Sigmoid colon (tissue), 4 donors: ENCODE data around the gene FGR.

ENCODE experiments used
- POLR2AphosphoS5 ChIP-seq, 4 donors: sonication (generic); formaldehyde crosslinking; IDR thresholded peaks; one replicate each; pipeline ENCODE4 v1.6.1; 2017; ENCODE audit warnings: antibody characterized with exemption in 4 of 4
- TF ChIP-seq, protein P1 (sequence below), 4 experiments: fragments of 450-650 bp in 3 of 4; fragments of 200-600 bp in 1 of 4; IDR thresholded peaks; one replicate each; pipeline ENCODE4 v1.5.1; 2016 to 2019; ENCODE audit warnings: antibody characterized with exemption in 4 of 4, mild to moderate bottlenecking in 3 of 4, moderate library complexity in 2 of 4

DNA sequence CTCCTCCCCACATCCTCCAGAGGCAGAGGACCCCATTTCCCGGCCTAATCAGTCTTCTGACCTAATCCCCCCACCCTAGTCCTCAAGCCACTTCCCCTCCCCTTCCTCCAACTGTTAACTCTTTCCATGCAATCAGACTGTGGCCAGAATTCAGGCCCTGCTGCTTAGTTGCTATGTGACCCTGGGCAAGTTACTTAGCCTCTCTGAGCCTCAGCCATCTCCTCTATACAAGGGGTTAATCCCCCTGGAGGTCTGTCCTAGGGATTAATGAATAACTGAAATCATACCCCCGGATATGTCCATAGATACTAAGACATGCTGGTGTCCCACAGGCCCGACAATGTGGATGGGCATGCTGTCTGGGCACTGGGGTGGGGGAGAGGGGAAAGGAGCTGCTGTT is 49.3 kb downstream of the FGR start:
- TF ChIP-seq, protein P1, sequence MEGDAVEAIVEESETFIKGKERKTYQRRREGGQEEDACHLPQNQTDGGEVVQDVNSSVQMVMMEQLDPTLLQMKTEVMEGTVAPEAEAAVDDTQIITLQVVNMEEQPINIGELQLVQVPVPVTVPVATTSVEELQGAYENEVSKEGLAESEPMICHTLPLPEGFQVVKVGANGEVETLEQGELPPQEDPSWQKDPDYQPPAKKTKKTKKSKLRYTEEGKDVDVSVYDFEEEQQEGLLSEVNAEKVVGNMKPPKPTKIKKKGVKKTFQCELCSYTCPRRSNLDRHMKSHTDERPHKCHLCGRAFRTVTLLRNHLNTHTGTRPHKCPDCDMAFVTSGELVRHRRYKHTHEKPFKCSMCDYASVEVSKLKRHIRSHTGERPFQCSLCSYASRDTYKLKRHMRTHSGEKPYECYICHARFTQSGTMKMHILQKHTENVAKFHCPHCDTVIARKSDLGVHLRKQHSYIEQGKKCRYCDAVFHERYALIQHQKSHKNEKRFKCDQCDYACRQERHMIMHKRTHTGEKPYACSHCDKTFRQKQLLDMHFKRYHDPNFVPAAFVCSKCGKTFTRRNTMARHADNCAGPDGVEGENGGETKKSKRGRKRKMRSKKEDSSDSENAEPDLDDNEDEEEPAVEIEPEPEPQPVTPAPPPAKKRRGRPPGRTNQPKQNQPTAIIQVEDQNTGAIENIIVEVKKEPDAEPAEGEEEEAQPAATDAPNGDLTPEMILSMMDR (IDR thresholded peaks at IDR 0.05) = no peak
- TF ChIP-seq POLR2AphosphoS5 (IDR thresholded peaks at IDR 0.05) = no peak
